Erythroblast (primary cell): ENCODE results near the gene RNLS.

Experiments
- GATA1 ChIP-seq: IDR thresholded peaks from 2 replicates; pipeline ENCODE4 v1.6.1; 2011; ENCODE audit warnings: low read depth, mild to moderate bottlenecking, control low read depth, low read length, moderate library complexity
- POLR2A ChIP-seq: IDR thresholded peaks from 2 replicates; pipeline ENCODE4 v1.6.1; 2011; ENCODE audit warnings: mild to moderate bottlenecking, low read length

DNA sequence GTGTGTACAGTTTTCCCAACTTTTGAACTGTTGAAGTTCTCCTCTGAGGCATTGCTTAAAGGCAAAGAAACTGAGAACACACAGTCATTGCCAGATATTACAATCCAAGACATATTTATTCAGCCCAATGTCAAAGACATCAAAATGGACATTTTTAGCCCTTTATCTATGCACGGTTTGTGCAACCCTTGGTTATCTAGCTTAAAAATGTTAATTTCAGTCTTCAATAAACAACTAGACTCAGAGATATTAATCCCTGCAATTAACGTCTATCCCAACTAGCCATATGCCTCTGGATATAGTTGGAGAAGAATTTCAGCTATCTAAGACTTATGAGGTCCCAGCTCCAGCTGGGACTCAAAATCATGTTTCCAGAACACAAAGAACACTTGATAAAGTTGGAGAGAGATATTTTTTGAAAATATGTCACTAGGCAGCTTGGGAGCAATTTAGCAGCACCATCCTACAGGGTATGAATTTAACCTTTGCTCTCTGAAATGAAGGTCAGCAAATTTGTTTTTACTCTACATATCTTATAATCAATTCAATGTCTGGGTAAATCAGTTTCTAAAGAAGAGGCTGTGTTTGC lies 357.0 kb downstream of the RNLS start:
- TF ChIP-seq POLR2A = no peak
- no peak for TF ChIP-seq GATA1
